GM19455 (cell line): ENCODE results near the gene RAB7A.
"Not testable (repeated sequence)": the region's sequence is repeated elsewhere in the genome, so short reads cannot be mapped to it uniquely, and the experiment has no call there.

Source experiments
- ATAC-seq: cut with Tn5 transposase; IDR thresholded peaks from one replicate; pipeline ENCODE4 v1.9.1; 2021; ENCODE audit not compliant: unreplicated experiment

Gene RAB7A

GRCh38 chr3:128710816-128711433, 15.1 kb upstream of the RAB7A start:
- ATAC-seq, result no peak

DNA sequence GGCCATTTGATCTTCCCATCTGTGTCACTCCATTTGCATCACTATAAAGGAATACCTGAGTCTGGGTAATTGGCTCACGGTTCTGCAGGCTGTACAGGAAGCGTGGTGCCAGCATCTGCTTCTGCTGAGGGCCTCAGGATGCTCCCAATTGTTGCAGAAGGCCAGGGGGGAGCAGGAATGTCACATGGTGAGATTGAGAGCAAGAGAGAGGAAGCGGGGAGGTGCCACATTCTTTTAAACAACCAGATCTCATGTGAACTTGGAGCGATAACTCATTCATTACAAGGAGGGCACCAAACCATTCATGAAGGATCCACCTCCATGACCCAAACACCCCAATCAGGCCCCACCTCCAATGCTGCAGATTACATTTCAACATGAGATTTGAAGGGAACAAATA, 13.1 kb upstream of the RAB7A start:
- no peak for ATAC-seq

DNA sequence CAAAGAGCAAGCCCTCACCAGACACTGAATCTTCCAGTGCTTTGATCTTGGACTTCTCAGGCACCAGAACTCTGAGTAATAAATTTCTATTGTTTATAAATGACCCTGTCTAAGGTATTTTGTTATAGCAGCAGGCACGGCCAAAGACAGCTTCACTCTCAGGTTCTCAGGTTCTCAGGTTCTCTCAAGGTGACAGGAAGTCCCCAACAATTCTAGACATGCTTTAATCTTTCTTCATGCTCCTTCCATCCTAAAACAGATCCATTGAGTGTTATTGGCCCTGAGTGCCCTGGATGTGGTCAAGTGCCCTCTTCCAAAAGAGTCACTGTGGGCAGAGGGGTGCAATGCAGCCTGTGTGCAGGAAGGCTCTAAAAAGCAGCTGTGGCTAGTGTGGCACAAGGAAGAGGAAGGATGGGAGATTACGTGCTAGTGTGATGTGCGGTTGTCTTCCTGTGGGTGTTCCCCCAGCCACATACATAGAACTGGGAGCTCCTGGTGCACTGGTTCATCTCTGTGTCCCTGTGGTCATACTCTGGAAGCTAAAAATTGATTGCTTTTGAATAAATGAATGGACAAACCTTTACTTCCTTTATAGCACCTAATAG, 11.0 kb upstream of the RAB7A start:
- ATAC-seq, result no peak

DNA sequence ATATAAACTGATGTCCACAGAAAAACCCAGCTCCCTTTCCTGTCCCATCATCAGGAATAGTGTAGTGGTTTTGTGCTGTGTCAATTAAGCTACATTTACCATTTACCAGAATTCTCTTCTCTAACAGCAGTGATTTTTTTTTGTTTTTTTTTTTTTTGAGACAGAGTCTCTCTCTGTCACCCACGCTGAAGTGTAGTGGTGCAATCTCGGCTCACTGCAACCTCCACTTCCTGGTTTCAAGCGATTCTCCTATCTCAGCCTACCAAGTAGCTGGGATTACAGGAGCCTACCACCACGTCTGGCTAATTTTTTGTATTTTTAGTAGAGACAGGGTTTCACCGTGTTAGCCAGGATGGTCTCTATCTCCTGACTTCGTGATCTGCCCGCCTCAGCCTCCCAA, 7.1 kb upstream of the RAB7A start:
- ATAC-seq, result not testable (repeated sequence)

DNA sequence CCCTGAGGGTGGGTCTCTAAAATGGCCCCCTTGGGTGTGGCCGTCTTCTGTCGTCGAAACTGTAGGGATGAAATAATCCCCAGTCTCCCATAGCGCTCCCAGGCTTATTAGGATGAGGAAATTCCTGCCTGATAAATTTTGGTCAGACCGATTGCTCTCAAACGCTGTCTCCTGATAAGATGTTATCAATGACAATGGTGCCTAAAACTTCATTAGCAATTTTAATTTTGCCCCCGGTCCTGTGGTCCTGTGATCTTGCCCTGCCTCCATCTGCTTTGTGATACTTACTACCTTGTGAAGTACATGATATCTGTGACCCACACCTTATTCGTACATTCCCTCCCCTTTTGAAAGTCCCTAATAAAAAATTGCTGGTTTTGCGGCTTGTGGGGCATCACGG, 5.1 kb upstream of the RAB7A start:
- ATAC-seq, result no peak

GRCh38 chr3:128723477-128723876, 2.5 kb upstream of the RAB7A start:
- ATAC-seq, result no peak

- ATAC-seq, result peak; percentile 7
Measured at GRCh38 chr3:128725547-128726022, 398 bp upstream of the RAB7A start.

DNA sequence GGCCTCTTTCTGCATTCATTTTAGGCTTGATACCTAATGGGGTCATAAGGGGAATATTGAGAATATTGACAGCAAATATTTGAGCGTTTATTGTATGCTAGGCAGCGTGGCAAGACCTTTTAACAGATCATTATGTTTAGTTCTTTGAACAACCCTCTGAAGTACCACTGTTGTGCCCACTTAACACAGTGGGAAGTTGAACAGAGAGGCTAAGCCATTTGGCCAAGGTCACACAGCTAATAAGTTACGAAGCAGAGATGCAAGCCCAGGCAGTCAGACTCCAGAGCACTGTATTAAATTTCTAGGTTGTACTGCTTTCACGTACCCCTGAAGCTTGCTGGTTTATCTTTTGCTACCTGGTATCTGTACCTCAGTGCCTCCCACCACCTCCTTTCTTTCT, 1.1 kb downstream of the RAB7A start:
- ATAC-seq, result no peak

GRCh38 chr3:128727485-128727884, 1.5 kb downstream of the RAB7A start:
- no peak for ATAC-seq

- ATAC-seq, result no peak
Measured at GRCh38 chr3:128727996-128728395, 2.0 kb downstream of the RAB7A start.

DNA sequence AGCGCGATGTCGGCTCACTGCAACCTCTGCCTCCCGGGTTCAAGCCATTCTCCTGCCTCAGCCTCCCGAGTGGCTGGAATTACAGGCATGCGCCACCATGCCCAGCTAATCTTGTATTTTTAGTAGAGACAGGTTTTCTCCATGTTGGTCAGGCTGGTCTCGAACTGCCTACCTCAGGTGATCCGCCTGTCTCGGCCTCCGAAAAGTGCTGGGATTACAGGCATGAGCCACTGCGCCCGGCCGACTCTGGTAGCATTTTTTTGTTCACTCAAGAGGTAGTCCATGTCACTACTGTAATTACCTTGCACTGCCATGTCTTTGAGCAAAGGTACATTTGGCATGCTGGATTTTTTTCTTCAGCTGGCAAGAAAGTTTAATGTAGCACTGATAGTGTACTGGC, 2.5 kb downstream of the RAB7A start:
- not testable (repeated sequence) for ATAC-seq

DNA sequence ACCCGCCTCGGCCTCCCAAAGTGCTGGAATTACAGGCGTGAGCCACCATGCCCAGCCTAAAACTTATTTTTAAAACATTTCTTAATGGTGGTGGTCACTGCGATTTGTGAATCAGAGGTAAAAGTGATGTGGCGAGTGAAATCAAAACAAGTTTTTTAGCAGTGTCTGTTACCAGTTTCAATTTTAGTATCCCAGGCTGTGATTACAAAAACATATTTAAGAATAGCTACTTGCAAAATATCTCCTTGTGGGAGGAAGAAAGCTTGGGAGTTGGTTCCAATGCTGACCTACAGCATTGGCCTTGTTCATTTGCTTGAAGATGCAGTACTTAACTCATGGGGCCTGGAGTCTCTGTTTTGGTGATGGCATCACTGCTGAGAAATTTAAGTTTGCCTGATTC, 4.5 kb downstream of the RAB7A start:
- ATAC-seq, result no peak

GRCh38 chr3:128734523-128735189, 8.7 kb downstream of the RAB7A start:
- ATAC-seq, result peak; percentile 50

- ATAC-seq, result no peak
Measured at GRCh38 chr3:128735287-128735686, 9.3 kb downstream of the RAB7A start.

DNA sequence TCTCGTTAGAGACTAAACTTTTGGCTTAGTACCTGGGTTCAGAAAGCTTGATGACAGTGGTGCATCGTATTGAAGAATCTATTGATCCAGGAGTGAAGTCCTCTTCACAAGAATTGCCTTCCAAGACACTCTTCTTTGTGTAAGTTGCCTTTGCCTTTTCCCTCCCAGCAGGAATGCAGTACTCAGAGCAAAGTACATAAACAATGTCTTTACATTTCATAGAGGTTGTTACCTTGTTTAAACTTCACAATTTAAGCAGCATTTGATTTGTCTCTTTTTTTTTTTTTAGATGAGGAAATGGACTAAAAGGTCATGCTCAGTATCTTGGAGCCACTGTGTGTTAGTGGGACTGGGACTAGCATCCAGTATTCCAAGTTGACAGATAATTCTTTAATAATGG, 9.9 kb downstream of the RAB7A start:
- no peak for ATAC-seq

DNA sequence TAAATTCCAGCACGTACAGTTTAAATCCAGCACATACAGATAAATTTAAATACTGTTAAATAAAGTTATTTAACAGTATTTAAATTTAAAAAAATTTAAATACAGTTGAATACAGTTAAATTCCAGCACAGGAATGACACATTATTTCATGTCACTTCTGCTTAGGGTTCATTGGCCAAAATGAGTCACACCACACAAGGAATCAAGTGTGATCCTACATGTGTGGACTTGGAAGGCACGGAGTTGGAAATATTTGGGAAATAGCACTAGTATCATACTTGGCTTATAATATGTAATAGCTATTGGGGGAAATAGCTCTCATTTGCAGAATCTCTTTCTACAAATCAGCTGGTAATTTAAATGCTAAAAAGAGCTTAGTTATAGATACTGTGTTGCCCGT, 10.6 kb downstream of the RAB7A start:
- no peak for ATAC-seq

DNA sequence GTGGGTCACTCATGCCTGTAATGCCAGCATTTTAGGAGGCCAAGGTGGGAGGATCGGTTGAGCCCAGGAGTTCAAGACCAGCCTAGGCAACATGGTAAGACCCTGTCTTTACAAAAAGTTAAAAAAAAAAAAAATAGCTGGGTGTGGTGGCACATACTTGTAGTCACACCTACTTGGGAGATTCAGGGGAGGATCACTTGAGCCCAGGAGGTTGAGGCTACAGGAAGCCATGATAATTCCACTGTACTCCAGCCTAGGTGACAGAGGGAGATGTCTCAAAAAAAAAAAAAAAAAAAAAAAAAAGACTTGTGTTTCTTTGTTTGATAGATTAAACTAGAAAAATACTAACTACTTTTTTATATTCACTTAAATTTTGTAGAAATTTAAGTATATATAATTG, 14.6 kb downstream of the RAB7A start:
- no peak for ATAC-seq

GRCh38 chr3:128742821-128743594, 17.0 kb downstream of the RAB7A start:
- no peak for ATAC-seq

GRCh38 chr3:128745742-128746141, 19.8 kb downstream of the RAB7A start:
- ATAC-seq, result no peak

GRCh38 chr3:128746881-128747280, 20.9 kb downstream of the RAB7A start:
- ATAC-seq, result no peak

DNA sequence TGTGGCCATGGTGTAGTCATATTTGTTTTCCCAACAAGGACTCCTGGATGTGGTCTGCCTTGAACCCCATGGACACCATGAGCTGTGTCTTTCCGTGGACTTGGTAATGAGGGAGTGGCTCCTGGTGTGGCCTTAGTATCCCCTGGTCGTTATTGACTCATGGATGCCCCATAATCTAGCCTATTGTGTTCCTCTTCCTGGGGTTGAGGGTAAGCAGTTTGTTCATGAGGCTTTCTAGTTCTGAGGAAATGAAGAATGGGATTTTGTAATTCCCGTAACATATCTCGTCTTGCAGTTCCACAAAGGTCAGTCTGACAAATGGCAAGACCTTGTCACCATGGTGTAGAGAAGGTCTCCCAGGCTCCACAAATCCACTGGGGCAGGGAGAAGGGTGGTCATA, 22.6 kb downstream of the RAB7A start:
- ATAC-seq, result no peak

- no peak for ATAC-seq
Measured at GRCh38 chr3:128749035-128749434, 23.1 kb downstream of the RAB7A start.
